ENCODE measurements around the gene TRIP4. TPM values are rescaled to one million over a fixed set of nuclear protein-coding genes. Genes with fewer than 3 reads are reported as not detected.

The TRIP4 gene
- total and polyA plus RNA-seq, 9 of the 15 experiments (the other 6 are each of a cell fraction or from before 2014, with no cell fraction given) = 7.6 to 23.3 (median 16.7) TPM

DNA sequence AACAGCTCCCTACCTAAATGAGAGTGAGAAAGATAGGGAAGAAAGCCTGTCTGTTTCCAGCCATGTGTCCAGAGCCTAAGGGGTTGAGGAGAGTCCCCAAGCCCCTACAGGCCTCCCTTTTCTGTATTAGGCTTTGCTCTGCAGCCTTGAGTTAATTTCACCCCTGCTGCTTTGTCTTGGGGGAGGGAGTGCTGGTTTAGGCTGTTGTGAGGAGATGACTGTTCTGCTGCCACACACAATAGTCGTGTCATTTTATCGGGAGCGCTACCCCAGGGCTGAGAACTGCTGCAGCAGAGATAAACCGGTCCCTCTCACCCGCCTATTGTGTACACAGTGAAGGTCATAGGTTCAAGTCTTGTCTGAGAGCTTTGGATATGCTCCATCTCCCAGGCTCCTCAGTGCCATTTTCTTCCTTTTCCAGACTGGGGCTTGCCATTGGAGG, 74.1 kb downstream of the TRIP4 start (continued):
- TF ChIP-seq, protein P1, sequence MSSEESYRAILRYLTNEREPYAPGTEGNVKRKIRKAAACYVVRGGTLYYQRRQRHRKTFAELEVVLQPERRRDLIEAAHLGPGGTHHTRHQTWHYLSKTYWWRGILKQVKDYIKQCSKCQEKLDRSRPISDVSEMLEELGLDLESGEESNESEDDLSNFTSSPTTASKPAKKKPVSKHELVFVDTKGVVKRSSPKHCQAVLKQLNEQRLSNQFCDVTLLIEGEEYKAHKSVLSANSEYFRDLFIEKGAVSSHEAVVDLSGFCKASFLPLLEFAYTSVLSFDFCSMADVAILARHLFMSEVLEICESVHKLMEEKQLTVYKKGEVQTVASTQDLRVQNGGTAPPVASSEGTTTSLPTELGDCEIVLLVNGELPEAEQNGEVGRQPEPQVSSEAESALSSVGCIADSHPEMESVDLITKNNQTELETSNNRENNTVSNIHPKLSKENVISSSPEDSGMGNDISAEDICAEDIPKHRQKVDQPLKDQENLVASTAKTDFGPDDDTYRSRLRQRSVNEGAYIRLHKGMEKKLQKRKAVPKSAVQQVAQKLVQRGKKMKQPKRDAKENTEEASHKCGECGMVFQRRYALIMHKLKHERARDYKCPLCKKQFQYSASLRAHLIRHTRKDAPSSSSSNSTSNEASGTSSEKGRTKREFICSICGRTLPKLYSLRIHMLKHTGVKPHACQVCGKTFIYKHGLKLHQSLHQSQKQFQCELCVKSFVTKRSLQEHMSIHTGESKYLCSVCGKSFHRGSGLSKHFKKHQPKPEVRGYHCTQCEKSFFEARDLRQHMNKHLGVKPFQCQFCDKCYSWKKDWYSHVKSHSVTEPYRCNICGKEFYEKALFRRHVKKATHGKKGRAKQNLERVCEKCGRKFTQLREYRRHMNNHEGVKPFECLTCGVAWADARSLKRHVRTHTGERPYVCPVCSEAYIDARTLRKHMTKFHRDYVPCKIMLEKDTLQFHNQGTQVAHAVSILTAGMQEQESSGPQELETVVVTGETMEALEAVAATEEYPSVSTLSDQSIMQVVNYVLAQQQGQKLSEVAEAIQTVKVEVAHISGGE (CRISPR knock-in tag; IDR thresholded peaks at IDR 0.05) = peak in 1 of 3 experiments; percentile 59; a peak in 1 of 6 replicates
- TF ChIP-seq RBM15 (IDR thresholded peaks at IDR 0.05; ENCODE audit: insufficient read depth, low read length) = no peak
- TF ChIP-seq, protein P2, sequence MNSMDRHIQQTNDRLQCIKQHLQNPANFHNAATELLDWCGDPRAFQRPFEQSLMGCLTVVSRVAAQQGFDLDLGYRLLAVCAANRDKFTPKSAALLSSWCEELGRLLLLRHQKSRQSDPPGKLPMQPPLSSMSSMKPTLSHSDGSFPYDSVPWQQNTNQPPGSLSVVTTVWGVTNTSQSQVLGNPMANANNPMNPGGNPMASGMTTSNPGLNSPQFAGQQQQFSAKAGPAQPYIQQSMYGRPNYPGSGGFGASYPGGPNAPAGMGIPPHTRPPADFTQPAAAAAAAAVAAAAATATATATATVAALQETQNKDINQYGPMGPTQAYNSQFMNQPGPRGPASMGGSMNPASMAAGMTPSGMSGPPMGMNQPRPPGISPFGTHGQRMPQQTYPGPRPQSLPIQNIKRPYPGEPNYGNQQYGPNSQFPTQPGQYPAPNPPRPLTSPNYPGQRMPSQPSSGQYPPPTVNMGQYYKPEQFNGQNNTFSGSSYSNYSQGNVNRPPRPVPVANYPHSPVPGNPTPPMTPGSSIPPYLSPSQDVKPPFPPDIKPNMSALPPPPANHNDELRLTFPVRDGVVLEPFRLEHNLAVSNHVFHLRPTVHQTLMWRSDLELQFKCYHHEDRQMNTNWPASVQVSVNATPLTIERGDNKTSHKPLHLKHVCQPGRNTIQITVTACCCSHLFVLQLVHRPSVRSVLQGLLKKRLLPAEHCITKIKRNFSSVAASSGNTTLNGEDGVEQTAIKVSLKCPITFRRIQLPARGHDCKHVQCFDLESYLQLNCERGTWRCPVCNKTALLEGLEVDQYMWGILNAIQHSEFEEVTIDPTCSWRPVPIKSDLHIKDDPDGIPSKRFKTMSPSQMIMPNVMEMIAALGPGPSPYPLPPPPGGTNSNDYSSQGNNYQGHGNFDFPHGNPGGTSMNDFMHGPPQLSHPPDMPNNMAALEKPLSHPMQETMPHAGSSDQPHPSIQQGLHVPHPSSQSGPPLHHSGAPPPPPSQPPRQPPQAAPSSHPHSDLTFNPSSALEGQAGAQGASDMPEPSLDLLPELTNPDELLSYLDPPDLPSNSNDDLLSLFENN (IDR thresholded peaks at IDR 0.05; ENCODE audit: low read depth in 2 of 2, low read length in 2 of 2) = peak in 1 of 2 experiments; percentile 75; a peak in 1 of 4 replicates
- TF ChIP-seq HNRNPUL1 (IDR thresholded peaks at IDR 0.05; ENCODE audit: low read length) = no peak
- 0 out of 2 replicates have a peak, but pooled peaks have one; percentile 24 for TF ChIP-seq RBFOX2 (IDR thresholded peaks at IDR 0.05; ENCODE audit: low read depth, low read length)
- TF ChIP-seq, protein P3, sequence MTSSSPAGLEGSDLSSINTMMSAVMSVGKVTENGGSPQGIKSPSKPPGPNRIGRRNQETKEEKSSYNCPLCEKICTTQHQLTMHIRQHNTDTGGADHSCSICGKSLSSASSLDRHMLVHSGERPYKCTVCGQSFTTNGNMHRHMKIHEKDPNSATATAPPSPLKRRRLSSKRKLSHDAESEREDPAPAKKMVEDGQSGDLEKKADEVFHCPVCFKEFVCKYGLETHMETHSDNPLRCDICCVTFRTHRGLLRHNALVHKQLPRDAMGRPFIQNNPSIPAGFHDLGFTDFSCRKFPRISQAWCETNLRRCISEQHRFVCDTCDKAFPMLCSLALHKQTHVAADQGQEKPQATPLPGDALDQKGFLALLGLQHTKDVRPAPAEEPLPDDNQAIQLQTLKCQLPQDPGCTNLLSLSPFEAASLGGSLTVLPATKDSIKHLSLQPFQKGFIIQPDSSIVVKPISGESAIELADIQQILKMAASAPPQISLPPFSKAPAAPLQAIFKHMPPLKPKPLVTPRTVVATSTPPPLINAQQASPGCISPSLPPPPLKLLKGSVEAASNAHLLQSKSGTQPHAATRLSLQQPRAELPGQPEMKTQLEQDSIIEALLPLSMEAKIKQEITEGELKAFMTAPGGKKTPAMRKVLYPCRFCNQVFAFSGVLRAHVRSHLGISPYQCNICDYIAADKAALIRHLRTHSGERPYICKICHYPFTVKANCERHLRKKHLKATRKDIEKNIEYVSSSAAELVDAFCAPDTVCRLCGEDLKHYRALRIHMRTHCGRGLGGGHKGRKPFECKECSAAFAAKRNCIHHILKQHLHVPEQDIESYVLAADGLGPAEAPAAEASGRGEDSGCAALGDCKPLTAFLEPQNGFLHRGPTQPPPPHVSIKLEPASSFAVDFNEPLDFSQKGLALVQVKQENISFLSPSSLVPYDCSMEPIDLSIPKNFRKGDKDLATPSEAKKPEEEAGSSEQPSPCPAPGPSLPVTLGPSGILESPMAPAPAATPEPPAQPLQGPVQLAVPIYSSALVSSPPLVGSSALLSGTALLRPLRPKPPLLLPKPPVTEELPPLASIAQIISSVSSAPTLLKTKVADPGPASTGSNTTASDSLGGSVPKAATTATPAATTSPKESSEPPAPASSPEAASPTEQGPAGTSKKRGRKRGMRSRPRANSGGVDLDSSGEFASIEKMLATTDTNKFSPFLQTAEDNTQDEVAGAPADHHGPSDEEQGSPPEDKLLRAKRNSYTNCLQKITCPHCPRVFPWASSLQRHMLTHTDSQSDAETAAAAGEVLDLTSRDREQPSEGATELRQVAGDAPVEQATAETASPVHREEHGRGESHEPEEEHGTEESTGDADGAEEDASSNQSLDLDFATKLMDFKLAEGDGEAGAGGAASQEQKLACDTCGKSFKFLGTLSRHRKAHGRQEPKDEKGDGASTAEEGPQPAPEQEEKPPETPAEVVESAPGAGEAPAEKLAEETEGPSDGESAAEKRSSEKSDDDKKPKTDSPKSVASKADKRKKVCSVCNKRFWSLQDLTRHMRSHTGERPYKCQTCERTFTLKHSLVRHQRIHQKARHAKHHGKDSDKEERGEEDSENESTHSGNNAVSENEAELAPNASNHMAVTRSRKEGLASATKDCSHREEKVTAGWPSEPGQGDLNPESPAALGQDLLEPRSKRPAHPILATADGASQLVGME (CRISPR knock-in tag; IDR thresholded peaks at IDR 0.05) = no peak
- peak; percentile 92 for TF ChIP-seq DPF2 (IDR thresholded peaks at IDR 0.05)
- no peak for TF ChIP-seq MXI1 (IDR thresholded peaks at IDR 0.05; ENCODE audit: low read depth, low read length)
- TF ChIP-seq SRSF3 (IDR thresholded peaks at IDR 0.05; ENCODE audit: insufficient read depth, low read length) = no peak
- no peak for TF ChIP-seq HNRNPLL (IDR thresholded peaks at IDR 0.05; ENCODE audit: low read depth, low read length, poor library complexity, severe bottlenecking)
- TF ChIP-seq MAFG (tag; conservative IDR thresholded peaks at IDR 0.05) = no peak
- peak; percentile 87 for TF ChIP-seq EP300 (IDR thresholded peaks at IDR 0.05; ENCODE audit: low read length)
- TF ChIP-seq HDAC1 (IDR thresholded peaks at IDR 0.05) = peak; percentile 30 to 76; a peak in 3 of 4 replicates
- TF ChIP-seq CBX3 (IDR thresholded peaks at IDR 0.05; ENCODE audit: borderline replicate concordance in 1 of 2, low read length in 2 of 2) = peak in 1 of 2 experiments; percentile 66; a peak in 1 of 3 replicates
- TF ChIP-seq ARNT (IDR thresholded peaks at IDR 0.05) = peak in 1 of 2 experiments; percentile 50; a peak in 1 of 4 replicates

Data from K562 (cell line).